Ammon's horn (tissue), 1 donor: ENCODE data around the gene TBC1D22A.
"Not testable (repeated sequence)": the region's sequence is repeated elsewhere in the genome, so short reads cannot be mapped to it uniquely, and the experiment has no call there.

Source experiments
- DNase-seq: peaks from one replicate; pipeline ENCODE4 v3.0.0-alpha.2; 2016; ENCODE audit warnings: low spot score

Gene TBC1D22A

DNA sequence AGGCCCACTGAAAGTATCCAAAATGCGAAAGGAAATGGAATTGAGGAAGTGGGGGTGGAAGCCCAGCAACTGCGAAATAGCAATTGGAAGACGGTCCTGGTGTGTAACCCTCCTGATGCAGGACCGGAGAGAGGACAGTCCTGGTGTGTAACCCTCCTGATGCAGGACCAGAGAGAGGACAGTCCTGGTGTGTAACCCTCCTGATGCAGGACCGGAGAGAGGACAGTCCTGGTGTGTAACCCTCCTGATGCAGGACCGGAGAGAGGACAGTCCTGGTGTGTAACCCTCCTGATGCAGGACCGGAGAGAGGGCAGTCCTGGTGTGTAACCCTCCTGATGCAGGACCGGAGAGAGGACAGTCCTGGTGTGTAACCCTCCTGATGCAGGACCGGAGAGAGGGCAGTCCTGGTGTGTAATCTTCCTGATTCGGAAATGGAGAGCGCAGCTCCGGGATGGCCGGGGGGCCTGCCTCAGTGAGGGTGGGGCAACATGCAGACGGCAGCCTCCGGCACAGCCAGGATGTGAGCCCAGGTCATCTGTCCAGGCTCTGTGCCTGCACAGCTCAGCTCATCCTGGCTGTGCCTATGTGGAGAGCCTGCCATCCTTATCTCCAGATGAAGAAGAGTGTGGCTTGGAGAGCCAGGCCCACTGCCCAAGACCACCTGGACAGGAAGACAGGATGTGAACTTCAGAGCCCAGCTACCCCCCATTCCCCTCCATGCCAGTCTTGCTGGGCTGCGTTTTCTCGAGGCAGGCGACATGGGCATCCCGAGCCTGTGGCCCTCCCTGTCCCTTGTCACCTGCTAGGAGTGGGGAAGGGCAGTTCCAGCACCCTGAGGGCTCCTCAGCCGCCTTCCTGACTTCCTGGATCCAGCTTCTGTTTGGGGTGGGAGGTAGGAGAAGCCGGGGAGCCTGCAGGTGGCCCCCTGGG lies 408.3 kb downstream of the TBC1D22A start:
- not testable (repeated sequence) for DNase-seq

DNA sequence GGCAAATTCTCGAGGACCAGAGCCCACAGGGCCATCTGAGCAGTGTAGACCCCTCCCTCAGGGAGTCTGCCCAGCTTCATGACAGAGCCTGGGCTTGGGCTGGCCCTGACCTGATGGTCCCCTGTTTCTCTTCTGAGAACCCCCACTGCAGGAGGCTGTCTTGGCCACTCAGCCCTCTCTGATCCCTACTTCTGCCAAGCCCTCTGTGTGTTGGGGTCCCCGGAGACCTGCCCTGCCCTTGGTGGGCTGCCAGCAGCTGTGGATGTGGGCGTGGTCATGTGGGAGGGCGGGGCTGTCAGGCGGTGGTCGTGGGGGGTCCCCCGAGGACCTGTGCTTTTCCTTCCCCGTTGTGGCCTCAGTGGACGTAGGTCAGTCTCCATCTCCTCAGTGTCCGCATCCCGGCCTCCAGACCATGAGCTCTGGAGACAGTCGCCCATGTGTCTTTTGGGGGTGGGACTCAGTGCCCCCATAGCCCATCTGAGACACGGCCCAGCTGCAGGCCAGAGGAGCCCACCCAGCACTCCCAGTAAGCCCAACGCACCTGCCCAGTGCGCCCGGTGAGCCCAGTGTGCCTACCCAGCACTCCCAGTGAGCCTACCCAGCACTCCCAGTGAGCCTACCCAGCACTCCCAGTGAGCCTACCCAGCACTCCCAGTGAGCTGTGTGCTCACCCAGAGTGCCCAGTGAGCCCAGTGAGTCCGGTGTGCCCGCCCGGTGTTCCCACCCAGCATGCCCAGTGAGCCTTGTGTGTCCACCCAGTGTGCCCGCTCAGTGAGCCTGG lies 409.2 kb downstream of the TBC1D22A start:
- DNase-seq: no peak

DNA sequence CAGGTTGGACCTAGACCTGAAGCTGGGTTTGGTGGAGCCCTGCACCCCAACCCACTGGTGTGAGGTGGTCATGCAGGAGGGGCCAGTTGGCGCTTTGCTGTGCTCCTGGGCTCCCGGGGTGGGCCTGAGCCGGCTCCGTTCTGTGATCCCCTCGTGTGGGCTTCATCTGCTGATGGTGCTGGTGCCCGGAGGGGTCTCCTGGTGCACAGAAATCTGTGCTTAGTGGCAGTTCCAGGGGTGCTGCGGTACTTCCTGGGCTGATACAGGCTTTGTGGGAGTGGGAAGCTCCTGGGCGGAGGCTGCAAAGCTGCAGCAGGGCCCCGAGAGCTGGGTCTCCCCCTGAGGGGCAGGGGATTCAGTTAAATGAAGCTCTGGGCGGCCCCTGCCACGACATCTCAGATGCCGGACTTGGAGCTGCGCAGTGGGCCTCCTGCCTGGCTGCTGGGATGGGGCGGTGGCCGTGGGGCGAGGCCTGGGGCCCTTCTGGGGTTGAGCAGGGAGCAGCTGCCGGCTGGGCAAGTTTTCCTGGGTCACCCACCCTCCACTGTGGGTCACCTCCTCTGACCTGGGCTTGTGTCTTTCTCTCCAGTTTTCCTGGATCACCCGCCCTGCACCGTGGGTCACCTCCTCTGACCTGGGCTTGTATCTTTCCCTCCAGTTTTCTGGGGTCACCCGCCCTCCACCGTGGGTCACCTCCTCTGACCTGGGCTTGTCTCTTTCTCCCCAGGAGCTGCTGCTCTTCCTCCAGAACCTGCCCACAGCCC lies 410.5 kb downstream of the TBC1D22A start:
- DNase-seq: no peak

DNA sequence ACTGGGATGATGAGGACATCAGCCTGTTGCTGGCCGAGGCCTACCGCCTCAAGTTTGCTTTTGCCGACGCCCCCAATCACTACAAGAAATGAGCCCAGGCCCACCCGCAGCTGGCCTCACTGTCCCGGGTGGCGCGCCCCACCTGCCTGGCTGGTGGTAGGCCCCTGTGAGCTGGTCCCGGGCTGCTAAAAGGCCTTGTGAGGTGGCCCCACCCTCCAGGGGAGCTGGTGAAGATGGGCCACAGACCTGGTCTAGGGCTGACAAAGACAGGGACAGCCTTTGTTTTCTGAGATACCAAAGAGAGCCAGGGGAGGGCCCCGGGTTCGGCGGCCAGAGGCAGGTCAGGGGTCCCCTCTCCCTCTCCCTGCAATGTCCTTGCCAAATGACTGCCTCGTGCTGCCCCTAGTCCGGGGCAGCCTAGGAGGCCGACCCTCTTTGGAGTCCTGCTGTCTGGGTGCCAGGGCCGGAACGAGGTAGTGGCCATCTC lies 411.1 kb downstream of the TBC1D22A start:
- DNase-seq: no peak

GRCh38 chr22:47174096-47174495 lies 411.6 kb downstream of the TBC1D22A start:
- DNase-seq: no peak

- DNase-seq: no peak
Observed at GRCh38 chr22:47174671-47175112, 412.2 kb downstream of the TBC1D22A start.

DNA sequence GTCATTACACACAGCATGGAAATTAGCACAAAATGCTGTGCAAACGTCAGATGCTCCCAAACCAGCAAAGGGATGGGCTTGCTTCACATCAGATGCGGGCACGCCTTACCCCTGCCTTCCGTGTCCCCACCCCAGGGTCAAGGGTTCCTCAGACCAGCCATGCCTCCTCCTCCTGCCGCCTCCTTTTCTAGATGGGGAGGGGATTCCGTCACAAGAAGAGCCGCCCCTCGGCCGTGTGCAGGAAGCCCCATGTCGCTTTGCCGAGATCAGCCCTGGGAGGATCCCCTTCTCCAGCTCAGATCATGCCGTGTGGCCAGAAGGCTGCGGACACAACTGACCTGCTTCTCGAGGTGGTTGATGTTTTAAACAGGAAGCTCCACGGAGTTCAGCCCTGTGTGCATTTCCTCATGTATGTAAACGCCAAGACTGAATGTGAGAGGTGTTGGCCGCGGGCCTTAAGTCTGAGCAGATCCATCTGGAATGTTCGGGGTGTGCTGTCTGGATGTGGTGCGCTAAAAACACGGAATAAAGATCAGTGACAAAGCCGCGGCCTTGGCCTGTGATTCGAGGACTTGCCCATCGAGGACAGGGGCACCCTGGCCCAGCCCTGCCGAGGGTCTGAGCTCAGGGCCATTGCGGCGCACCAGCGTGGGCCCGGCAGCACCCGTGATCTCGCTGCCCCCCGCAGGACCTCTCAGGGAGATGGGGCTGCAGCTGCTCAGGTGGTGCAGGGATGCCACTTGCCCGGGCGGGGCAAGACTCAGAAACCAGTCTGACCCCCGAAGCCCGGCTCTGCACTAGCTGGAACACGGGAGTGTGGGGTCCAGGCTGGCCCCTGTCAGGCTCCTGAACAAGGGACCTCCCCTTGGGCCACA lies 412.9 kb downstream of the TBC1D22A start:
- DNase-seq: no peak

DNA sequence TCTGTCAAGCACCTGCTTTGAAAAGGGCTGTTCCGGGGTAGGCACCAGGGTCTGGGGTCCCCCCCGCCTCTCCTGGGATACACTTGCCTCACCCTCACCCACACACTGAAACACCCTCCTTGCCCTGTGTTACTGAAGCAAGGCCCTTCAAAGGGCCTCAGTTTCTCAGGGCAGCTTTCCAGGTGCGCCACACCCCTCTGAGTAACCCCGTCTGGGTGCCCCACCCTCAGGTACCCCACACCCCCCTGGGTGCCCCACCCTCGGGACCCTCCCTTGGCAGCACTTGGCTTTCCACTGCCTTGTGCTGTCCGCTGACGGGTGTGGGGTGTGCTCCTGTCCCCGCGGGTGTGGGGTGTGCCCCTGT lies 413.6 kb downstream of the TBC1D22A start:
- DNase-seq: no peak

DNA sequence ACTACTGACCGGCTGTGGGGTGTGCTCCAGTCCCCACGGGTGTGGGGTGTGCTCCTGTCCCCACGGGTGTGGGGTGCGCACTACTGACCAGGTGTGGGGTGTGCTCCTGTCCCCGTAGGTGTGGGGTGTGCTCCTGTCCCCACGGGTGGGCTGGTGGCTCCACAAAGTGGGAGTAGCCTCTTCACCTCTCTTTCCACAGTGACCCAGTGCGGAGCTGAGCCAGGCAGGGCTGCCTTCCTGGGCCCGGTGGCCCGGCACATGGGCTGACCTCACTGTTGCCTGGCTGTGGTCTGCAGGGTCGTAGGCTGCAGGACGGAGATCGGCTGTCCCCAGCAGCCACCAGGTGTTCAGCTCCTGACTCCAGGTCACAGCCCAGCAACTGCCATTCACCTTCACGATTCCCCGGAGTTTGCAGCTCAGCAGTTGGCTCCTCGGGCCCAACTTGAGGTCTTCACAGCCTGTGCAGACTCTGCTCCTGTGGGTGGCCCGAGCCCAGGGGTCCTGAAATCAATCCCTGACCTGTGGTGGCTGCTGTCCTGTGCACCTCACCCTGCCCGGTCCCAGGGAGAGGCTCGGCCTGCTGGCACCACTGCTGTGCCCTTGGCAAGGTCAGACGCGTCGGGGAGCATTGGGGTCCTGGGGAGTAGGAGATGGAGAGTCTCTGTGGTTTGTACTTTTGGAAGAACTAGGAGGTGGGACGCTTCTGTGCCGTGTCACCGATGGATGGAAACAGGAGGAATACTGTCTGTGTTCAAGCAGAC lies 414.3 kb downstream of the TBC1D22A start:
- no peak for DNase-seq

DNA sequence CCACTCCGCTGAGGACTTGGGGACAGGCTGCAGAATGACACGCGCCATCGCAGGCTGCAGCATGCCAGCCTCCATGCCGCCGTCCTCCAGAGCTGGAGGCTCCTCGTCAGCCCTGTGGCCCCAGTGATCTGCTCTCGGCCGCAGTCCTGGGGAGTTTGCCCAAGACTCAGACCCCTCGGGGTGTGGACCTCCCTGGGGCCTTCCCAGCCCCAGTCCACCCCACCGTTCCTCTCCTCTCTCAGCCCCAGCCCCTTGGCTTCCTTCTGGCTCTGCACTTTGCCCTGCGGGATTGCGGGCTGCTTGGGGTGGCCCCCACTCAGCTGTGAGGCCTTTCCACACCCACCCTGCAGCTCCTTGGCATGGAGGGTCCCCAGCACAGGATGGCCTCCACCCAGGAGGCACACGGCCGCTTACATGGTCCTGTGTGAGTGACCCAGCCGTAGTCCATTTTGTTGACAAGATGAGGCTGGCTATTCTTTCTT lies 414.9 kb downstream of the TBC1D22A start:
- DNase-seq: no peak

- DNase-seq: no peak
Observed at GRCh38 chr22:47178339-47178738, 415.9 kb downstream of the TBC1D22A start.

GRCh38 chr22:47180796-47181195 lies 418.3 kb downstream of the TBC1D22A start:
- DNase-seq: no peak

DNA sequence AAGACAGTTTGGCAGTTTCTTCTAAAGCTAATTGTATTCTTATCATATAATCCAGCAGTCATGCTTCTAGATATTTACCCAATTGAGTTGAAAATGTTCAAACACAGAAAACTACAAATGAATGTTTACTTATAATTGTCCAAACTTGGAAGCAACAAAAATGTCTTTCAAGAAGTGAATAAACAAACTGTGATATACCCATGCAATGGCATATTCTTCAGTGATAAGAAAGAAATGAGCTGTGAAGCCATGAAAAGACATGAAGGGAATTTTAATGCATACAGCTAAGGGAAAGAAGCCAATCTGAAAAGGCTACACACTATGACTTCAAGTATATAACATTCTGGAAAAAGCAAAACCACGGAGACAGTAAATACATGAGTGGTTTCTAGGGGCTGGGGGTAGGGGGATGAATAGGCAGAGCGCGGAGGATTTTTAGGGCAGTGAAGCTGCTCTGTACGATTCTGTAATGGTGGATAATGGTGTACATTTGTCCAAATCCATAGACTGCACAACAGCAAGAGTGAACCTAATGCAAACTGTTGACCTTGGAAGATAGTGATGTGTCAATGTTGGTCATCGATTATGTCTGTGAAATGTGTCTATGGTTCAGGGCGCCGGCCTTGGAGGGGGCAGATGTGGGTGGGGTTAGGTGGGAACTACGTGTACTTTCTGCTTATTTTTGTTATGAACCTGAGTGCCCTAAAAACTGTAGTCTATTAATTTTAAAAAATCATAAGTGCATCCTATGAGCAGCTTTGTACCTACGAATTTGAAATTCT lies 424.9 kb downstream of the TBC1D22A start:
- no peak for DNase-seq

GRCh38 chr22:47188261-47189055 lies 426.0 kb downstream of the TBC1D22A start:
- DNase-seq: no peak

DNA sequence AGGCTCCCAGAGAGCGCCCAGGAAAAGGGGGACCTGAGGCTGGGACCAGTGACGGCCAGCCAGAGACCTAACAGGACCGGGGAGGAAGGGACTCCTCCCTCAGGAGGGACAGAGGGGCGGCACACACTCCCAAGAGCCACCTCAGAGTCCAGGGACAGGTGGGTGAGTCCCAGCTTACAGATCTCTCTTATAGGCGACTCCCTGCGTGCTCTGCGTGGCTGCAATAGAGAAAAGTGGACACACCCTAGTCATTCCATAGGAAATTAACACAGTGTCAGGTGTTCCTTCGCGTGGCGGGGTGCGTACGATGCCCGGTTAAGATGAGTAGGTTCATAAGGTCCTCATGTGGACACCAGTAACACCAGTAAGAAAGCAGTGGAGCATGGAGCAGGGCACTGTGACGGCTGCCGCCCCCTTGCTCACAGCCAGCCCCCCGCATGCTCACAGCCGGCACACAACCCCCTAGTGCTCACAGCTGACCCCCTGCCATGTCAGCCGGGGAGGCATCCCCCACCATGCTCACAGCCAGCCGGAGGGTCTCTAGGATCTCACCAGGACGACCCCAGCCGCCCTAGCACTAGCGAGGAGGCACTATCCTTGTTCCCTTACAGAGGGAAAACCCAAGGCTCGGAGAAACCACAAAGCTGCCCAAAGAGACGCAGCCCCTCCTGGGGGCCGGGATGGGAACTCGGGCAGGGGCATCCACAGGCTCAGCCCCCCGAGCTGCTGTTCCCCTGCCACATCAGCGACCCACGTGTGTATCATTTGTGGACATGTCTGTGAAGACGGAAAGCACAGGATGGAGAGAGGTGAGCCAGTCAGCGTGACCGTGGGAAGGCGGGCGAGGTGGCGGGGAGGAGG lies 426.8 kb downstream of the TBC1D22A start:
- no peak for DNase-seq

- DNase-seq: no peak
Observed at GRCh38 chr22:47190276-47190956, 428.0 kb downstream of the TBC1D22A start.
